Measurements from ENCODE around the gene RBP3.
A peak's percentile ranks its signal among the peaks of the same experiment; 100 is the strongest.
"Not testable (repeated sequence)": the region's sequence is repeated elsewhere in the genome, so short reads cannot be mapped to it uniquely, and the experiment has no call there.

The RBP3 gene

GRCh38 chr10:47380341-47381102 lies 32.4 kb downstream of the RBP3 start:
- Mint-ChIP-seq H3K4me1 (peaks cover 29% of the 10 kb centered on the region), H3K4me3 (no peak overlapping the region), H3K27me3 (peaks cover 91% of the 10 kb centered on the region), H3K27ac (peak overlapping the region in 1 of 2 donors; percentile 13), H3K9me3 (peaks cover 3 to 5% of the 10 kb centered on the region in 2 donors)
- ATAC-seq, result no peak
- DNase-seq, result no peak

- no peak overlapping the region for H3K4me3 Mint-ChIP-seq
- peaks cover 91% of the 10 kb centered on the region for H3K27me3 Mint-ChIP-seq
- DNase-seq (no peak), ATAC-seq (no peak)
- peak overlapping the region in 1 of 2 donors; percentile 13 for H3K27ac Mint-ChIP-seq
- H3K9me3 Mint-ChIP-seq, result peaks cover 7 to 10% of the 10 kb centered on the region in 2 donors
- peaks cover 29% of the 10 kb centered on the region for H3K4me1 Mint-ChIP-seq
These were observed 32.9 kb downstream of the RBP3 start for GRCh38 chr10:47381103-47381395.

- Mint-ChIP-seq H3K9me3 (peaks cover 7 to 11% of the 10 kb centered on the region in 2 donors), H3K27me3 (peaks cover 91% of the 10 kb centered on the region), H3K27ac (no peak overlapping the region), H3K4me1 (peaks cover 29% of the 10 kb centered on the region), H3K4me3 (no peak overlapping the region)
- ATAC-seq (no peak), DNase-seq (no peak)
These were observed 33.5 kb downstream of the RBP3 start for GRCh38 chr10:47381427-47382379.

GRCh38 chr10:47383261-47384147 lies 35.3 kb downstream of the RBP3 start:
- peak overlapping the region; percentile 79 to 80 for H3K4me3 Mint-ChIP-seq
- H3K4me1 Mint-ChIP-seq, result peaks cover 23% of the 10 kb centered on the region
- H3K27me3 Mint-ChIP-seq, result peaks cover 83% of the 10 kb centered on the region
- DNase-seq (no peak), ATAC-seq (no peak)
- peak overlapping the region in 1 of 2 donors; percentile 0 for H3K27ac Mint-ChIP-seq
- peaks cover 7 to 26% of the 10 kb centered on the region in 2 donors for H3K9me3 Mint-ChIP-seq

- peaks cover 75% of the 10 kb centered on the region for H3K27me3 Mint-ChIP-seq
- H3K4me1 Mint-ChIP-seq, result peaks cover 23% of the 10 kb centered on the region
- H3K9me3 Mint-ChIP-seq, result peaks cover 7 to 27% of the 10 kb centered on the region in 2 donors
- peak; percentile 92 for ATAC-seq
- H3K4me3 Mint-ChIP-seq, result peak within 1 kb of the TSS; percentile 80 to 88
- DNase-seq, result peak; percentile 69 to 72
- peak within 1 kb of the TSS; percentile 0 to 70 for H3K27ac Mint-ChIP-seq
These were observed 36.2 kb downstream of the RBP3 start, which contains the start of gene ZNF488 for GRCh38 chr10:47384148-47384921. Gene ZNF488 (minus strand): TSS chr10:47384293. CDS start chr10:47368829, 15,464 bp downstream.

GRCh38 chr10:47386104-47386503 lies 37.9 kb downstream of the RBP3 start:
- DNase-seq, H3K4me3 Mint-ChIP-seq, H3K27ac Mint-ChIP-seq, ATAC-seq: not testable (repeated sequence)
- H3K4me1 Mint-ChIP-seq, result peaks cover 16% of the 10 kb centered on the region
- H3K9me3 Mint-ChIP-seq, result peaks cover 7 to 27% of the 10 kb centered on the region in 2 donors
- peaks cover 57% of the 10 kb centered on the region for H3K27me3 Mint-ChIP-seq

- Mint-ChIP-seq H3K4me1 (peaks cover 7% of the 10 kb centered on the region), H3K4me3 (no peak overlapping the region), H3K27ac (no peak overlapping the region), H3K9me3 (peaks cover 7 to 27% of the 10 kb centered on the region in 2 donors), H3K27me3 (peaks cover 54% of the 10 kb centered on the region)
- ATAC-seq (no peak), DNase-seq (no peak)
These were observed 40.7 kb downstream of the RBP3 start for GRCh38 chr10:47388879-47389278.

- no peak overlapping the region for H3K27ac Mint-ChIP-seq
- H3K9me3 Mint-ChIP-seq, result peaks cover 7 to 27% of the 10 kb centered on the region in 2 donors
- DNase-seq (no peak), ATAC-seq (no peak)
- H3K4me1 Mint-ChIP-seq, result peaks cover 4% of the 10 kb centered on the region
- H3K27me3 Mint-ChIP-seq, result peaks cover 58% of the 10 kb centered on the region
- H3K4me3 Mint-ChIP-seq, result no peak overlapping the region
These were observed 41.5 kb downstream of the RBP3 start for GRCh38 chr10:47389619-47390018.

GRCh38 chr10:47396311-47396717 lies 48.2 kb downstream of the RBP3 start:
- ATAC-seq, result peak; percentile 76

GRCh38 chr10:47397256-47397655 lies 49.1 kb downstream of the RBP3 start:
- H3K27me3 Mint-ChIP-seq, result peaks cover 46% of the 10 kb centered on the region
- H3K9me3 Mint-ChIP-seq, result no peaks in the 10 kb centered on the region
- H3K4me1 Mint-ChIP-seq, result no peaks in the 10 kb centered on the region
- H3K27ac Mint-ChIP-seq, result no peak overlapping the region
- no peak overlapping the region for H3K4me3 Mint-ChIP-seq
- no peak for DNase-seq
- ATAC-seq, result no peak

More at GRCh38 chr10:47396311-47396717, 48.2 kb downstream of the RBP3 start:
- Mint-ChIP-seq H3K9me3 (no peaks in the 10 kb centered on the region), H3K4me3 (no peak overlapping the region), H3K27ac (no peak overlapping the region), H3K27me3 (peaks cover 48% of the 10 kb centered on the region), H3K4me1 (no peaks in the 10 kb centered on the region)
- no peak for DNase-seq

- Mint-ChIP-seq H3K4me1 (no peaks in the 10 kb centered on the region), H3K27ac (no peak overlapping the region), H3K9me3 (no peaks in the 10 kb centered on the region), H3K27me3 (peaks cover 27% of the 10 kb centered on the region), H3K4me3 (no peak overlapping the region)
- DNase-seq, result no peak
- ATAC-seq, result no peak
These were observed 52.1 kb downstream of the RBP3 start for GRCh38 chr10:47400251-47400650.

GRCh38 chr10:47400786-47401185 lies 52.6 kb downstream of the RBP3 start:
- no peaks in the 10 kb centered on the region for H3K4me1 Mint-ChIP-seq
- peaks cover 27% of the 10 kb centered on the region for H3K27me3 Mint-ChIP-seq
- no peak overlapping the region for H3K27ac Mint-ChIP-seq
- DNase-seq (no peak), ATAC-seq (no peak)
- H3K4me3 Mint-ChIP-seq, result no peak overlapping the region
- no peaks in the 10 kb centered on the region for H3K9me3 Mint-ChIP-seq

GRCh38 chr10:47401210-47401609 lies 53.0 kb downstream of the RBP3 start:
- Mint-ChIP-seq H3K27me3 (peaks cover 27% of the 10 kb centered on the region), H3K27ac (no peak overlapping the region), H3K4me3 (no peak overlapping the region), H3K9me3 (no peaks in the 10 kb centered on the region), H3K4me1 (no peaks in the 10 kb centered on the region)
- no peak for DNase-seq
- no peak for ATAC-seq

GRCh38 chr10:47401874-47402640 lies 53.9 kb downstream of the RBP3 start:
- no peak for DNase-seq
- Mint-ChIP-seq H3K27ac (no peak overlapping the region), H3K4me3 (no peak overlapping the region), H3K4me1 (no peaks in the 10 kb centered on the region), H3K9me3 (no peaks in the 10 kb centered on the region), H3K27me3 (peaks cover 18% of the 10 kb centered on the region)
- ATAC-seq, result no peak
